ENCODE measurements around the gene PTPN14.

The PTPN14 gene

DNA sequence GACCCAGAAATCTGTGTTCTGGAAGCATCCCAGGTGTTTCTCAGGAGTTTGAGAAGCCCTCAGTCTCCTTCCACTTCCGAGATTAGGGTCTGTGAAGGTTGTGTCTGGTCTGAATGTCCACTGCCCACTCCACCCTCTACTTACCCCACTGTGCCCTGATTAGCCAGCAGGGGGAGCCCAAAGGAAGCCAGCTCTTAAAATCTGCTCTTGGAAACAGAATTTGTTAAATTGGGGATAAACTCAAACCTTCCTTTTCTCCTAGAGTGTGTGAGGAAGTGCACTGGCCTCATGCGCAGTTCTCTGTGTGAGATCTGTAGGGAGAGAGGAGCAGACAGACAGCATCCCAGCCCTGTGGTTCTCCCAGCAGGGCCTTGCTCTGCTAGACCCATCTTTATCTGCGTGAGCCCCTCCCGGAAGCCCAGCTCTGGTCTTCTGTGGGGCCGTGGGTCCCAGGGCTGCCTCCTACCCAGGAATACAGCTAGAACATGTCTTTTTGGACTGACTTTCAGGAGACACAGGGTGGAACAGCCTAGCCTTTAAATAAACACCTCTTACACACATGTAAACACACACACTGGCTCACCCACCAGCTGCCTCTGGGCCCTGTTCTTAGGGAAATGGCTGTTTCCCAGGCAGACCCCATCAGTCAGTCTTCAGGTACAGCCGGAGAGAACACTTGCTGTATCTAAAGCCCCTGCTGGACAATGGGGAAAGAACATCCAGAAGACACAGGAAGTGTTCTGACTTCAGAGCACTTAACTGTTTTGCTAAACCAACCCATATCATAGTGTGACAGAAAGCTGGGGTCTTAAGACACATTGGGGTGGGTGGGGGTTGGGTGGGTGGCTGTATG, 218.2 kb downstream of the PTPN14 start:
- peak; percentile 37 to 40 for DNase-seq (ENCODE audit: low read depth in 2 of 2)

DNA sequence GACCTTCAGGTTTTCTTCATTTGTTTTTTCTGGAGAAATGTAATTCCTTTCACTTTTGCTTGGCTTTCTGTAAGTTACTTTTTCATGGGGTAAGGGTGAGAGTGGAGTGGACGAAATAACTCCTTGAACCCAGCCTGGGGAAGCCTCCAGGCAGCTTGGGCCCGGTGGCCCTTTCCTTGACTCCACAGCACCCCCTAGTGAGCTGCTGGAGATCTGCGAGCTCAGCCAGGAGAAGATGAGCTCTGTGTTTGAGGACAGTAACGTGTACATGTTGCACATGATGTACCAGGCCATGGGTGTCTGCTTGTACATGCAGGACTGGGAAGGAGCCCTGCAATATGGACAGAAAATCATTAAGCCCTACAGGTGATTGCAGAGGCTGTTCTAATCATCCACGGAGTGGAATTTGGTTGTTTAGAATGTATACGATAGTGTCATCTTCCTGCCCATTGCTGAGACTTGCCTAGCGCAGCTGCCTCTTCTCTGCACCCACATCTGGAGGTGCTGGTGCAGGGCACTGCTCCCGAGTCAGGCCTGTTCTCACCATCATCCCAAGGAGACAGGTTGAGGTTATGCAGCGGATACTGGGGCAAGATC, 219.5 kb downstream of the PTPN14 start:
- no peak for DNase-seq (ENCODE audit: low read depth in 2 of 2)

DNA sequence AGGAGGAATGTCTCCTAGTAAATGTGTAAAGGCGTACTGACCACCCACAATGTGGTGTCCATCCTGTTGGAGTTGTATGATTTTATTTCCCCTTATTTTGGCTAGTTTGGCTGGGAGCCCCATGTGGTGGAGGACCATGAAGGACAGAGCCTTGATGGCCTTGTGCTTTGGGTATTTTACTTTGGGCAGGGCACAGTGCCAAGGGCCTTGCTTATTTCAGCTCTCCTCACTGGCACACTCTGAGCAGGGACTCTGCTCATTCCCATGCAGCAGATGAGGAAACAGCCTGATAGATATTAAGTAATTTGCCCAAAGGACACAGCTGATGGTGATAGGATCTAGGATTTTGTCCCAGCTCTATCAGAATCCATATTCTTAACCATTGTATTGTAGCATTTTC, 220.2 kb downstream of the PTPN14 start:
- DNase-seq (ENCODE audit: low read depth in 2 of 2) = no peak

DNA sequence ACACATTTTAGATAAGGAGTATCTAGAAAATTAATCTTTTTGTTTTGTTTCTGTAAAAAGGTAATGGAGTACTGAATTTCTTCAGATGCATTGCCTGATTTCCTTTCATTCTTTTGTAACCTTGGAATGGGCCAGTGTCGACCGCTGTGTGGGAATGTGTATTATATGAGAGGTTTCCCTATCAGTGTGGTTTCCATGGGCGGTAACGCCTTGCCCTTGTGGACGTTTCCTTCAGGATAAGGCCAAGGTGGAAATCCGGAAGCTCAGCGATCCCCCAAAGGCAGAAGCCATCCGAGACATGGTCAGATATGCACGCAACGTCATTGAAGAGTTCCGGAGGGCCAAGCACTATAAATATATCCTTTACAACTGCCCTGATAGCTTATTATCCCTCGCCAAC, 220.7 kb downstream of the PTPN14 start:
- DNase-seq (ENCODE audit: low read depth in 2 of 2) = no peak

DNA sequence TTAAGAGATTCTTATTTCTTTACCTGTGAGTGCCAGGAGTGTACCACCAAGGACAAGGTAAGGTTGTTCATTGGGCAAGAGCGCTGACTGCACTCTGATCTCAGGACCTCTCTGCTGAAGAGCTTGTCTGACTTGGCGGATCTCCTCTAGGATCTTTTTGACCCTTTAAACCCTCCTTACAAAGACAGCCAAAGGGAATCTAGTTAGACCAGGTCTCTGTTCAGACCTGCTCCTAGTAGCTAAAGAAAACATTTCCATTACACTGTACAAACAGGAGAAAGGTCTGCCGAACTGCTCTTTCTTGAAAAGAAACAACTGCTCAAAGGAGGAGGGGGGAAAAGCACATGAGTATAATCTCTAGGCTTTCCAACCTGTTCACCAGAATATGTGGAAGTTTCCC, 221.2 kb downstream of the PTPN14 start:
- DNase-seq (ENCODE audit: low read depth in 2 of 2) = no peak

DNA sequence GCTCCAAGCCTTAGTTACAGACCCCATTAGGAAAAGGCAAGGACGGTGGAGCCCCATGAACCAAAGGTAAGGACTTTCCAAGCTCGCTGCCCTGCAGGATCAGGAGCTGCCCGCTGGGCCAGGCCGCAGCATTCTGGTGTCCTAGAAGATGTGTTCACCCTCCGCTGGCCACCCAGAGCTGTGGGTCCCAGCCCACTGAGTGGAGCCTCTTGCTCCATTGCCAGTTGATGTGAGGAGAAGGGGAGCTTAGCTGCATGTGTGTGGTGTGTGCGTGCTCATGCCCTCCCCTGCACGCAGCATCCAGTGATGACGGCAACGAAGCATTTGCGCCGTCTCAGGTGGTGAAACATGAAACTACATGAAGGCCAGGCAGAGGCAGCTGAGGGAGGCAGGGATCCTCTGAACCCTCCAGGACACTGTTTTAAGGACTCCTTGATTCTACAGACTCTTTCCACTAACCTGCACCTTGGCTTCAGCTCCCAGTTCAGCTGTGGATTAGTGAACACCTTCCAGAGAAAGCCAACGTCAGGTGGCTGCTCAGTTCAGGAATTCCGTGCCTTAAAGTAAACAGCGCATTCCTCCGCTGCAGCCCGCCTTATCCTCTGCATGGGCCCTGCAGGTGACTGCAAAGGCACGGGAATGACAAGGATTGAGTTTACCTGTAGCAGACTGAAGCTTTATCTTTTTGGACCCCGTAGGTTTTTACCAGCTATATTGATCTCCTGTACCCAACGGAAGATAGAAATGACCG, 221.8 kb downstream of the PTPN14 start:
- no peak for DNase-seq (ENCODE audit: low read depth in 2 of 2)

DNA sequence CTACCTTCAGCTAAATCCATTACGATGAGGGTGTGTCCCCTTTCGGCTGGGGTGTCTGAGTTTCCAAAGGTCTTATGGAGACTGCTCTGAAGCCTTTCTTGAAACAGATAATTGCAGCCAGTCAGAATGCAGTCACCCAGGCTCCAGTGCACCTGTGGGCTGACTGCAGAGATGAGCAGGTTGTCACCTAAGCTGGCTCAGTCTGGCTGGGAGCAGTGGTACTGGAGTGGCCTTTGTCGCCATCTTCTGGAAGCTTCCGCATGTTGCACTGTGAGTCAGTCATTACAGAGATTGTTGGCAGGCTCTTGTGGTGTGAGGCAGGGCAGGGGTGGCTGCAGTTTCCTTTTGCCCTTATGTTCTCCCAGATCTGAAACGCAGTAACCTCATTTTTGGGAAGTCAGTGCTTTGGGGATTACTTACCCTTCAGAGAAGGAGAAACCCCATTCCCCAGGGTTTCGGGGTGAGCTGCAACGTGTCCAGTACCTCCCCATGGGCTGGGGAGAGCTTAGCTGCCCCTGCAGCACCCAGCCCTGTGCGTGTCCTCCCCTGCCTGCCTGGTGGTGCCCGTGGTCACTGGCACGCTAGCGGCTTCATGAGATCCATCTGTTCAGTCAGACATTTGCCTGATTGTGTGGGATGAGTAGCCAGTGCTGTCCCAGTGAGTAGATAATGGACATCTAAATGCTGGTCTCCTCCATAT, 222.5 kb downstream of the PTPN14 start:
- peak; percentile 44 to 52 for DNase-seq (ENCODE audit: low read depth in 2 of 2)

DNA sequence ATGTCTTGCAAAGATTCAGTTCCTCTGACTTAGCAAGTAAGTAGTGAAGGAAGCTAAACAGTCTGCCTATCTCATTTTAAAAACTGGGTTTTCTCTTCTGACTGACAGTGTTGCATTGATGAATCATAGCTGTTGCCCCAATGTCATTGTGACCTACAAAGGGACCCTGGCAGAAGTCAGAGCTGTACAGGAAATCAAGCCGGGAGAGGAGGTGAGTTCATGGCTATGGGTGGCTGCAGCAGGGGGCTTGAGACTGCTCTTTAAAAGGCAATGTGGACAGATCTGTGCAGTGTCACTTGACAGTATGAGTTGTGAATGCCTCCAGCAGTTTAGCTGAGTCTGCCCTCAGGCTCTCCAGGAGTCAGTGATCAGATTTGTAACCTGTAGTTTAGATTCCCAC, 223.9 kb downstream of the PTPN14 start:
- no peak for DNase-seq (ENCODE audit: low read depth in 2 of 2)

DNA sequence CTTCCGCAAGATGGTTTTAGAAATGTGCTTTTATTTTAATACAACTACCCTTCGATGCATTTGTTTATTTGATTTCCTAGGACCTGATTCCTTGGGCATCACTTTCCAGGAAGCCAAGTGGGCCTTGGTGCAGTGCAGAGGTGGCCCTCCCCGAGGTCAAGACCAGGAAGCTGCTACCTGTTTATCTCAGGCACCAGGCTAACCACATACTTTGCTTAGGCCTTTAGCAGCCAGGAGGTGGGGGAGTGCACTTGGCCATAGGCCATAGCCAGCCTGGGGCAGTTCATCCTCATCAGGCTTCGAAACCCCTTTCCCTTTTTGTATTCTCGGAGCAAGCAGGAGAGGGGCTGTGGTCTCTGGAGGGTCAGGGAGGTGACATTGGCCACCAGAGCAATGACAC, 225.0 kb downstream of the PTPN14 start:
- no peak for DNase-seq (ENCODE audit: low read depth in 2 of 2)

DNA sequence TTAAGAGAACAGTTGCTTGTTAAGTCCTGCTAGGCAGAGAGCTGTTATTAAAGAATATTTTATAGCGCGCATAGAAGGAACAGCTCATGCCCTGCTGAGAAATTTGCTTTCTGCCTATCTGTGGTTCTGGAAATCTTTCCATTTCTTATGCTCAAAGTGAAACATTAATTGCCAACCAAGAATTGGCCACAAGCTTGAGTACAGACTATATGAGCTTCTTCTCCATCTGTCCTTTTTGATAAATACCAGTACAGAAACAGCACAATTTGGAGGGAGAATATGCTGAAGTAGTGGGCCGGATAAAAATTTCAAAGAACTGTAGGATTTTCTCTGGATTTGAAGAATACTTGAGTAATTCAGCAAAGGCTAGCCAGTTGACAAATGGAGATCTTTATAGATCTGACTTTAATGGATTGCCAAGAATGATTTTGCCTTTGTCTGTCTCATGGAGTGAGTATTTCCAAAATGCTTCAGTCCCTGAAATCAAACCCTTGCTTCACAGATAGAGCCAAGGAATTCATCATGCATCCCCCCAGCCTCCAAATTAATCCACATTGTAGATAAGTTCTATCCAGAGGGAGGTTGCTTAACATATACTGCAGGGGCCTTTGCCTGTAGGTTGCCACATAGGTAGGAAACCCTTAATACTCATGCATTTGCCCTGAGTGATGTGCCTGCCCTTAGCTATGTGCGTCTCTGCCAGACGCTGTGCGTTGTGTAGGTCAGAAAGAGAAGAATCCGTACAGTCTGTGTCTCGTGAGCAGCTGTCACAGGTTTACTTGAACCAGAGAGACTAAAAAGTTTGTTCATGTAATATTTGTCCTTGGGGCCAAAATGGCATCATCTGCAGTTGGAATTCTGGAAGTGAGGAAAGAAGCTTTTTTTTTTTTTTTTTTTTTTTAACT, 226.3 kb downstream of the PTPN14 start:
- DNase-seq (ENCODE audit: low read depth in 2 of 2) = no peak

DNA sequence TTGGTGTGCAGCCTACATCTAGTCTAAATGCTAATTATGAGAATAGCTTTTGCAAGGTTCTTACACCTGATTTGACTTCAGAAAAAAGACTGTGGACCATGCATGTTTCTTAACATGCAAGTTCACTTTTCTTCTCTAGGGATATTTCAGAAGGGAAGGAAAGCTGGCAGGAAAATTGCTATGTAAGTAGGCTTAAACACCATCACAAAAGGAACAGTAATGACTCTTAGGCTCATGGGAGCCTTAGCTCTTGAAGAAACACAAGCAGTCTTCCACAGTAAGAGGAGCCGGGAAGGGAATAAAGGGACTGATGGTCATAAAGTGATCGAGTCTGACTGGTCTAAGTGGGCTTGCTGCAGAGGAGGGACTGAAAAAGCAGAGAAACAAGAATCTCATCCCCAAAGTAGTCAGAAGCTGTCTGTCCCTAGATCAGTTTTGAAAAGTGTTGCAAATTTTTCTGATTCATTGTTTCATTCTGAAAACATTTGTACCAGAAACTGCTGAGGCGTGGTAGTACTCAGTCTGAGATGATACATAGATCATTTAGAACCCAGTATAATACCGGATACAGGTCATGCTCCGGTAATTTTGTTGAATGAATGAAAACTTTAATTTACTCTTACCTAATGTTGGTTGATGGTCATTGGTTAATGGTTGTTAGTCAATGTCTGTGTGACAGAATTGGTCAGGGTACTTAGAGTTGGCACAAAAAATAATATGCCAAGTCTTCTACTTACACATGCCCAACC, 229.5 kb downstream of the PTPN14 start:
- DNase-seq (ENCODE audit: low read depth in 2 of 2) = no peak

DNA sequence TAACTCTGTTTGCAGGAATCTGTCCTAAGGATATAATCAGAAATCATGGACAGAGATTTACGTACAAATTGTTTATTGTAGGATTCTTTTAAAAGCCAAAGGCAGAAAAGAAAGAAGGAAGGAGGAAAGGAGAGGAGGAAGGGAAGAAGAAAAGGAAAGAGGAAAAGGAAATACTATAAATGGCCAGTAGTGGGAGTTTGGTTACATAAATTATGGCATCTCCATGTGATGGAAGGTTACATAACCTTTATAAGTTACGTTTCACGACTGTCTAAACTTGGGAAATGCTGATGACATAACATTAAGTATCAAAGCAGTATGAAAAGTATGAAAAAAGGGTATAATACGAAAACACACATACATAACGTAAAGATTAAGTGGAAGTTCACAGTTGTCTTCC, 231.5 kb downstream of the PTPN14 start:
- DNase-seq (ENCODE audit: low read depth in 2 of 2) = no peak

DNA sequence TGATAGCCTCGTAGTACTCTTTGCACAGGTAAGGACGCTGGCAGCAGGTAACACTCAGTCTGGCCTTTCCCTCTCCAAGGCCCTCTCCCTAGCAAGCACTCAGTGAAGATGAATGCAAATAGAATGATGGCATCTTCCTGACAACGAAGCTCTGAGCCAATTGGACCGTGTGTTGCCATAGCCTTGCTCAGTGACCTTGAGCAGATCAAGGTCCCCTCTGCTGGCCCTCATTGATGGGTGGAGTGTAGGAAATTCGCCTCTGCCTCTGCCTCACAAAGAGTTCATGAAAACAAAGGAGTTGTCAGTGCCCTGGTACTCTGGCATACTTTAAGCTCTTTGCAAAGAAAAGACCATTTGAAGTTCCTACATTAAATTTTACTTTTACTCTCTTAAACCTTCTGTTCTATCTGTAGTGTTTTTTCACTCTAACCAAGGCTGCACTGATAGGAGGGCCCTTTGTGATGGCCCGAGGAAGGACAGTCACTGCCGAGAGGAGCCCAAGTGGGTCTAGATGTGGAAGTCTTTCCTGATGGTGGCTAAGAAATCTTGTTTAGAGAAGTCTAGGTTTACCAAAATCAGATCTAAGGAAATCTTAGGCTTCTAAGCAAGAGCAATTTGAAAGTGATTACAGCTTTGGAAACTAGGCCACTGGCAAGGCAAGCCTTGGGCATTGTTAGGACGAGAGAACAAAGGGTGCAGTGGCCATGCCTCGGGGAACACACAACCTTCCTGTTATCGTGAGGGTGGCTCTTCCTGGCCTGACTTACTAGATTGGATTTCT, 232.3 kb downstream of the PTPN14 start:
- no peak for DNase-seq (ENCODE audit: low read depth in 2 of 2)

DNA sequence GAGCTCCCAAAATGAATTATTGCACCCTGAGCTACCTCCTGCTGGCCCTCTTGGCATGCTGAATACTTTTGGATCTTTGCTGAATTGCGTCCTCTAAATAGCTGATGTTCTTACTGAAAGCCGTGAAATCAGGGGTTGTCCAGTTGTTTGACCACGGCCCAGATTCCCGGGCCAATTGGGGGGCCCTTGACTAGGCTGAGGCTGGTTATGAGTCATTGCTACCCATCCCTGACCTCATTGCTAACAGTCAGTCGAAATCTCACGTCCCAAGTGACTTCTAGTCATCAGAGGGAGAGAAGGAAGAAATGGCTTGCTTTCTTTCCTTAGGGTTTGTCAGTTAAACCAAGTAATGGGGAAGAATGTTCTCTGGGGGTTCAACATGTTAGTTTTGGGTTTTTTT, 233.0 kb downstream of the PTPN14 start:
- peak in 1 of 2 experiments; percentile 29 for DNase-seq (ENCODE audit: low read depth in 2 of 2)

DNA sequence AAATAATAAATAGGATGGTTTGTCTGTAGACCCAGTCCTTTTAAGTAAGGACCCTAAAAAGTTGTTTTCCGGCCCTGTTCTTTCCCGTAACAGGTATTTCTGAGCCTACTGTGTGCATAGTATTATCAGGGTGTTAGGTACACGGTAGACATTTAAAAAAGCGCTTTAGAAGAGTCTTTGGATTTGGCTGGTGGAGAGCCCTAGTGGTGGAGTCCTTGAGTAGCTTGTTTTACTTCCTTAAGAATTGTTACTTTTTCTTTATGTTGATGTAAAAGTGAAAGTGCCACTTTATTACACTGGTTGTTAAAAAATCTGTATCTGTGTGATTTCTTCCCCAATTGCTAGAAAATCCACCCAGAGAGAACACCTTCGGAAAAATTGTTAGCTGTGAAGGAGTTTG, 233.7 kb downstream of the PTPN14 start:
- no peak for DNase-seq (ENCODE audit: low read depth in 2 of 2)

DNA sequence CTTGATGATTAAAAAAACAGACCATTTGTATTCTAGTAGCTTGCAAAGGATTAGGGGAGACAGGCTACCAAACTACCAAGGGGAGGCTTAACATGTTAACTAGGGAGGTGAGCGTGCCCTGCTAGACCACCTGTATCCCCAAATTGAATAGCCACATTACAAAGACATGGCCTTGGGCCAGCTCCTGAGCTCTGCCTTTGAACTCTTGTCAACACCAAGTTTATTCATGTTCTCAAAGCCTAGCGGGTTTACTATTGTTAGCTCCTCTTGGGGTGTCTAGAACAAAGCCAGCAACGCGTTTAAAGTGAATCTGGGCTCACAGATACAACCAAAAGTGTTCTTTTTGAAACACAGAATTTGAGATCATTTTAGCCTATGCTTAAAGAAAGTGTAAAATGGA, 234.1 kb downstream of the PTPN14 start:
- no peak for DNase-seq (ENCODE audit: low read depth in 2 of 2)

DNA sequence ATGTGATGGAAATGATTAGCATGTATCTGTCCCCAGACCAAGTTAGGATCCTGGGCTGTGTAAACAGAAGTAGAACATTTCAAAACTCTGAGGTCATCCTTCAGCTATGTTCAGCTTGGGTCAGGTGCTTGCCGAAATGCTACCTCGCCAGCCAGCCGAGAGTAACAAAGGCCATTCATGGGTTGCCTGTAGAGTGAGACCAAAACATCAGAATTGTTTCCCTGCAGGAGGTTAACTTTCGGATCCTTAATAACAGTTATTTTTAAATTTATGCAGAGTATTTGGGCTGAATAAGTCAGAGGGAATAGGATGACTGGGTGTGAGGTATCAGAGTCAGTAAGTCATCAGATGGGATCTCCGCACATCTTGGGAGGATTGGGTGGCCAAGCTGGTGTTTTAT, 234.8 kb downstream of the PTPN14 start:
- DNase-seq (ENCODE audit: low read depth in 2 of 2) = no peak

DNA sequence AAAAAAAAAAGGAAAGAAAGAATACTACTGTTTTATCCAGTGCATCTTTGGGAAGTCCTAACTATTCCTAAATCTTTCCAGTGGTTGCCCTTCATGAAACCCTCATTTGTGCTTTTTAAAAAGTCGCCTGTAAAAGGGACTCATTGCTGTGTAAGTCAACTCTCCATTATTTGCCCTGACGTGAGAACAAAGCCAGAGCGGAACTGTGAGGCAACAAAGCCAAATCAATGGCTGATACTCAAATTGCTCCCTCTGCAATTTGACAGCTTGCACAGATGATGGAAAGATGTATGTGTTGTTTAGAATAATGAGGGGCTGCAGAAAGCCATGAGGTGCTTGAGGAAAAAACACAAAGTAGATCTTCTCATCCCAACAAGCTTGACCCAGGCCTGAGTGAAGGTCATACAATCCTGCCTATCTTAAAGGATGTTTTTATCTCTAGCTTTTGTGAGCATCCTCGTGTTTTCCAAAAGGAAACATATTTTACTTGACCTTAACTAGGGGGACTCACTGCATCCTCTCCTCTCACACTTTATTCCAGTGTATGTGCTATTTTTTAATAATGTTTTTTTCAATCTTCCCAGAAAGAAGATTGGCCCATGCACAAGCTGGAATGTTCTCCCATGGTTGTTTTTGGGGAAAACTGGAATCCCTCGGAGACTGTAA, 237.1 kb downstream of the PTPN14 start:
- no peak for DNase-seq (ENCODE audit: low read depth in 2 of 2)

DNA sequence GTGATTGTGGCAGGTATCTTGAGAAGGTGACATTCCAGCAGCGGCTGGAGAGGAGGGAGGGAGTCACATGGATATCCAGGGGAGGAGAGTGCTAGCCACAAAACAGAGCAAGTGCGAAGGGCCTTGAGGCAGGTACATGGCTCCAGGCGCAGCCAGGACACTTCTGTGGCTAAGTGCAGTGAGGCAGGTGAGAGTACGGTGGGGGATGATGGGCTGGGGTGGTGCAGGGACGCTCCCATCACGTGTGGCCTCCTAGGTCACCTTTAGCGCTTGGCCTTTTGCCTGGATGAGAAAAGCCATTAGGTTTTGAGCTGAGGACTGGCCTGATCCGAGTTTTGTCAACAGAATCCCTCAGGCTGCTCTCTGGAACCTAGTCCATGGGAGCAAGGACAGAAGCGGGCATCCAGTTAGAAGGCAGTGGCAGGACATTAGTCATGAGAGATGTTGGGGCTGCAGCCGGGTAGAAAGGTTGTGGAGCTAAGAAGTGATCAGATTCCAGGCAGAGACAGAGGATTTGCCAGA, 238.8 kb downstream of the PTPN14 start:
- DNase-seq (ENCODE audit: low read depth in 2 of 2) = no peak
